Tibial nerve (tissue), 3 donors: ENCODE results near the gene IKBKE.

ENCODE experiments used
- CTCF ChIP-seq, 5 experiments: fragments of 200-600 bp in 3 of 5; fragments of 450-650 bp in 2 of 5; sonication (generic) in 3 of 5; IDR thresholded peaks; one replicate each; pipeline ENCODE4 v1.5.1; 2016 to 2019; ENCODE audit warnings: antibody characterized with exemption in 5 of 5, mild to moderate bottlenecking in 3 of 5, moderate library complexity in 2 of 5
- POLR2A ChIP-seq, 2 donors: fragments of 450-650 bp; IDR thresholded peaks; one replicate each; pipeline ENCODE4 v1.6.1; 2017; ENCODE audit warnings: antibody characterized with exemption in 2 of 2, mild to moderate bottlenecking in 2 of 2, moderate library complexity in 2 of 2

GRCh38 chr1:206500046-206500445 is 29.8 kb downstream of the IKBKE start:
- TF ChIP-seq CTCF (IDR thresholded peaks at IDR 0.05) (no peak), POLR2A (IDR thresholded peaks at IDR 0.05) (no peak)
